PC-3 (cell line): ENCODE data around the gene COL3A1. TPM values are rescaled to one million over a fixed set of nuclear protein-coding genes. Genes with fewer than 3 reads are reported as not detected.

ENCODE experiments used
- ATAC-seq: fragments of 200-7000 bp; cut with Tn5 transposase; 2 replicates; pipeline ENCODE4 v1.9.1; 2020; ENCODE audit warnings: mild to moderate bottlenecking, moderate library complexity
- BruUV-seq: library from RNA; stranded (reverse); fragments of 400-500 nt; replicated peaks from 2 replicates; lab custom pipeline; 2021; lab: Mats Ljungman, UMichigan
- CTCF ChIA-PET: fragments of 300-600 bp; sonication (Branson Sonifier 250); formaldehyde crosslinking; loops from one replicate; lab custom pipeline; 2022; ENCODE audit warnings: antibody characterized with exemption; lab: Charles Lee
- POLR2A ChIA-PET: fragments of 300-600 bp; sonication (Branson Sonifier 250); formaldehyde crosslinking; loops from one replicate; lab custom pipeline; 2022; ENCODE audit warnings: antibody characterized with exemption; ENCODE audit not compliant: unreplicated experiment; lab: Charles Lee
- DNase-seq: peaks from one replicate; pipeline ENCODE4 v3.0.0-alpha.2; 2015
- H2AFZ ChIP-seq: fragments of 300-600 bp; sonication (generic); 2 replicates; pipeline ENCODE4 v1.6.0; 2016; ENCODE audit warnings: antibody characterized with exemption, low read length
- H3F3A ChIP-seq: fragments of 300-600 bp; sonication (generic); one replicate; pipeline ENCODE4 v1.6.0; 2017; ENCODE audit warnings: antibody characterized with exemption, low read length, control low read depth, mild to moderate bottlenecking; ENCODE audit not compliant: unreplicated experiment
- H3K27ac ChIP-seq: fragments of 300-600 bp; sonication (generic); 2 replicates; pipeline ENCODE4 v1.5.1; 2016; ENCODE audit warnings: mild to moderate bottlenecking, low read length
- H3K27me3 ChIP-seq: fragments of 300-600 bp; sonication (generic); 2 replicates; pipeline ENCODE4 v1.6.1; 2016; ENCODE audit warnings: low read length, mixed read lengths
- H3K36me3 ChIP-seq: fragments of 300-600 bp; sonication (generic); 2 replicates; pipeline ENCODE4 v1.6.1; 2016; ENCODE audit warnings: low read depth, mixed run types, low read length, mixed read lengths
- H3K4me1 ChIP-seq: fragments of 300-600 bp; sonication (generic); 2 replicates; pipeline ENCODE4 v1.5.1; 2016; ENCODE audit warnings: low read length; ENCODE audit not compliant: insufficient read depth
- H3K4me2 ChIP-seq: fragments of 300-600 bp; sonication (generic); 2 replicates; pipeline ENCODE4 v1.6.0; 2016; ENCODE audit warnings: low read length
- H3K4me3 ChIP-seq: fragments of 300-600 bp; sonication (generic); 2 replicates; pipeline ENCODE4 v1.5.1; 2016; ENCODE audit warnings: mild to moderate bottlenecking, low read length, mixed read lengths
- H3K79me2 ChIP-seq: fragments of 300-600 bp; sonication (generic); 2 replicates; pipeline ENCODE4 v1.6.1; 2017; ENCODE audit warnings: low read length, mixed read lengths
- H3K9ac ChIP-seq: fragments of 300-600 bp; sonication (generic); 2 replicates; pipeline ENCODE4 v1.6.0; 2016; ENCODE audit warnings: mild to moderate bottlenecking, low read length
- H3K9me2 ChIP-seq: fragments of 300-600 bp; sonication (generic); replicated peaks from 2 replicates; pipeline ENCODE4 v1.6.1; 2016; ENCODE audit warnings: mixed run types, low read length, mixed read lengths
- H3K9me3 ChIP-seq: fragments of 300-600 bp; sonication (generic); 2 replicates; pipeline ENCODE4 v1.6.1; 2016; ENCODE audit warnings: low read length, mixed read lengths
- H4K20me1 ChIP-seq: fragments of 300-600 bp; sonication (generic); 2 replicates; pipeline ENCODE4 v1.6.1; 2016; ENCODE audit warnings: low read length, mixed read lengths
- CTCF ChIP-seq: fragments of 300-600 bp; sonication (generic); conservative IDR thresholded peaks from 2 replicates; pipeline ENCODE4 v1.5.1; 2017; ENCODE audit warnings: antibody characterized with exemption, low read depth, mild to moderate bottlenecking, low read length
- EZH2 ChIP-seq: fragments of 300-600 bp; sonication (generic); IDR thresholded peaks from one replicate; pipeline ENCODE4 v1.6.1; 2017; ENCODE audit warnings: antibody characterized with exemption, mild to moderate bottlenecking, low read length; ENCODE audit not compliant: unreplicated experiment
- EZH2phosphoT487 ChIP-seq: fragments of 300-600 bp; sonication (generic); IDR thresholded peaks from 2 replicates; pipeline ENCODE4 v1.6.1; 2018; ENCODE audit warnings: mild to moderate bottlenecking, antibody characterized with exemption, low read length, borderline replicate concordance
- intact Hi-C: fragments of 100-400 bp; cut with micrococcal nuclease; formaldehyde crosslinking; loops from 2 replicates; pipeline ENCODE4 v1.9.0; 2023
- total RNA-seq: library from RNA; depleted of rRNA; stranded (reverse); fragments of >200 nt; gene quantifications from 2 replicates; pipeline ENCODE4 v1.2.3, GENCODE V29; 2014

The COL3A1 gene
- total RNA-seq, 1 experiment from 2014 or later = 0.36 TPM

- Histone ChIP-seq H3F3A (no peaks in the 10 kb centered on the region), H3K4me3 (no peak overlapping the region), H3K9me2 (peaks cover 4% of the 10 kb centered on the region; the same call in 1 of the 2 replicates), H3K9ac (peak overlapping the region; percentile 26), H3K4me1 (peaks cover 33% of the 10 kb centered on the region), H3K27me3 (no peaks in the 10 kb centered on the region), H2AFZ (no peak overlapping the region), H4K20me1 (no peaks in the 10 kb centered on the region), H3K9me3 (no peaks in the 10 kb centered on the region), H3K27ac (peak overlapping the region; percentile 91), H3K36me3 (no peaks in the 10 kb centered on the region), H3K79me2 (no peaks in the 10 kb centered on the region), H3K4me2 (peak overlapping the region; percentile 11; the same call in 1 of the 2 replicates)
- POLR2A ChIA-PET = interaction anchor here (0.7 kb wide), 1 partner anchor 22 kb away, joined by 7 read pairs; no protein-coding TSS in a partner anchor
- CTCF ChIA-PET = no interaction called here
- intact Hi-C loops = no loop called here
- no TSS peak for BruUV-seq
- TF ChIP-seq EZH2phosphoT487 (no peak), EZH2 (no peak), CTCF (no peak)
- ATAC-seq (peak; percentile 93), DNase-seq (peak; percentile 89)
Observed at GRCh38 chr2:189002079-189002478, 27.9 kb downstream of the COL3A1 start.

DNA sequence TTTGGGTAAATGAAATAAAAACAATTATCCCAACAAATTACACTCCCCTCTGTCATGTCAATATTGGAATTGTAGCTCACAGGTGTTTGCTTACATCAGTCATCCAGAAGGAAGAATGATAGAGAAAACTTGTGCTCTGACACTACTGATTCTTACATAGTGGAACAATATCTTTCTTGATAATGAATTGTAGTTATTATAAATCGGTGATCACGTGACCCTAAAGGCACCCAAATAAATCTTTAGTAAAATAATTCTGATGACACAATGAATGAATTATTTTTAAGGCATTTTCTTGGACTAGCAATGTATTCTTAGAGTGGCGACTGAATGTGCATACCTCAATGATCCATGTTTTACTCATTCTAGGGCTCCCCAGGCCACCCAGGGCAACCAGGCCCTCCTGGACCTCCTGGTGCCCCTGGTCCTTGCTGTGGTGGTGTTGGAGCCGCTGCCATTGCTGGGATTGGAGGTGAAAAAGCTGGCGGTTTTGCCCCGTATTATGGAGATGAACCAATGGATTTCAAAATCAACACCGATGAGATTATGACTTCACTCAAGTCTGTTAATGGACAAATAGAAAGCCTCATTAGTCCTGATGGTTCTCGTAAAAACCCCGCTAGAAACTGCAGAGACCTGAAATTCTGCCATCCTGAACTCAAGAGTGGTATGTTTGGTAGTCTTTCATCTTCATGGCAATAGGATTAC is 34.5 kb downstream of the COL3A1 start:
- intact Hi-C loops = no loop called here
- no TSS peak for BruUV-seq

More for the DNA sequence above, 34.5 kb downstream of the COL3A1 start:
- ChIA-PET POLR2A (interaction anchor here (0.6 kb wide), 1 partner anchor 61 kb away, joined by 4 read pairs; no protein-coding TSS in a partner anchor), CTCF (no interaction called here)
- H3K4me3 ChIP-seq = no peak overlapping the region
- H3K36me3 ChIP-seq = no peaks in the 10 kb centered on the region
- H3K27me3 ChIP-seq = no peaks in the 10 kb centered on the region
- H3K9ac ChIP-seq = no peak overlapping the region
- no peaks in the 10 kb centered on the region for H3K4me1 ChIP-seq
- no peaks in the 10 kb centered on the region for H3K9me3 ChIP-seq
- ATAC-seq (no peak), DNase-seq (no peak)
- H4K20me1 ChIP-seq = no peaks in the 10 kb centered on the region
- no peaks in the 10 kb centered on the region for H3K79me2 ChIP-seq
- no peaks in the 10 kb centered on the region for H3K9me2 ChIP-seq
- no peaks in the 10 kb centered on the region for H3F3A ChIP-seq
- H3K4me2 ChIP-seq = no peak overlapping the region
- TF ChIP-seq EZH2 (no peak), CTCF (no peak), EZH2phosphoT487 (no peak)
- no peak overlapping the region for H2AFZ ChIP-seq
- no peak overlapping the region for H3K27ac ChIP-seq
